EH (cell line): ENCODE results near the gene FLOT2.
"Not testable (repeated sequence)": the region's sequence is repeated elsewhere in the genome, so short reads cannot be mapped to it uniquely, and the experiment has no call there.

Experiments
- DNase-seq: peaks from one replicate; pipeline ENCODE4 v3.0.0-alpha.2; 2015; ENCODE audit warnings: low read depth

The FLOT2 gene

GRCh38 chr17:28916302-28916934, 18.9 kb upstream of the FLOT2 start:
- DNase-seq = peak; percentile 52

DNA sequence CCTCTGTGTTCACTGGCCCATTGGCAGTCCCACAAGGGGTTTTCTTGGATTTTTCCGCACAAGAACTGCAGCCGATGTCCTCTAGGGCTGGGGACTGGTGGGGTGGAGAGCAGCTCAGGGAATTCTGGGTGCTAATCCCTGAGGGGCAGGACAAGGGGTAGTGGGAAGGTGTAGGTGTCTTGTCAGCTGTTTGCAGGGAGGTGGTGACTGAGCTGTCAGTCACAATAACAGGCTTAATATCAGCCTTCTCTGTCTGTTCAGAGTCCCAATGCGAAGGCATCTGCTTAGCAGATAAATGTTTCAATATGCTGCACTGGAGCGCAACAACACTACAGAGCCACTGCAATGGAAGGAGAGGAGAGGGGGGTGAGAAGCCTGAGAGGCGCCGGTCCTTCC, 15.4 kb upstream of the FLOT2 start:
- no peak for DNase-seq

- DNase-seq = no peak
Measured at GRCh38 chr17:28912281-28912937, 14.9 kb upstream of the FLOT2 start.

DNA sequence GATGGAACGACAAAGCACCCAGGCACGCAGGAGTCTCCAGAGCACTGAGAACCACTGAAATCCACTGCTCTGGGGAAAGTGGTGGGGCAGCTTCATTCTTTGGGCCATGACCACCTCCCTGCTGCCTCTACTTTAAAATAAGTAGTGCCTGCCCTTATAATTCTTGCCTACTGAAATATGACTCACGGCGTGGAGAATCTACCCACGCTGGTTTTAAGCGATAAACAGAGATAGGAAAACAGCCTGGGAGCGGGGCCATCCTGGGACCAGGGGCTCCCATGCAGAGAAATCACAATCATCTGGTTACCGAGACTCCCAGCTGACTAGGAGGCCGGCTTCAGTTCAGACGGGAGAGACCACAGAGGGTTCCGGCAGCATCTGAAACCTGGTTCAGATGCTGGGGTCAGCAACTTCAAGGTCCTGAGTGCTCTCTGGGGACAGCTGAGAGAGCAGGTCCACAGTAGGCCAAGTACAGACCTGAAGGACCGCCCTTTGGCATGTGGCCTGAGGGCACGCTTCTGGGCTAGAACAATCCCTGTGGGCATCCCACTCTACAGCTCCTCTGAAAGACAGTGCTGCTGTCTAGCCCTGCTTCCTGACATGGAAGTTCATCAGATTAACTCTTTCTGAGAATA, 14.0 kb upstream of the FLOT2 start:
- DNase-seq = no peak

DNA sequence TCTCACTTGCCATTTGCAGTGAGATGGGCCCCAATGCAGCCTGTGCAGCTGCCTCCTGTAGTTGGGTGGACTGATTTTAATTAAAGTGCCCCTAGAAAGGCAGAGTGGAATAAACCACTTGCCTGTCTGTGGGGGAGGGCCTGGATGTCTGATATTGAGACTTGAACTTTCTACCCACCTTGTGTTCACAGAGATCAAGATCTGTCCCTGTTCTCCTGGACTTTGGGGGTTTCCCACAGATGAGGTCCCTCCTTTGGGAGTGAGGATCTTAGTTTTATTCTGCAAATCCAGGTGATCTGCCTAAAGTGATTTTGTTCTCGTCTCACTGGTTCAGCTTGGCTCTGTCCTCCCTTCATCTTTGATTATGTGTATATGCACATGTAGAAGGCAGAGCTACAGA, 13.0 kb upstream of the FLOT2 start:
- DNase-seq = no peak

DNA sequence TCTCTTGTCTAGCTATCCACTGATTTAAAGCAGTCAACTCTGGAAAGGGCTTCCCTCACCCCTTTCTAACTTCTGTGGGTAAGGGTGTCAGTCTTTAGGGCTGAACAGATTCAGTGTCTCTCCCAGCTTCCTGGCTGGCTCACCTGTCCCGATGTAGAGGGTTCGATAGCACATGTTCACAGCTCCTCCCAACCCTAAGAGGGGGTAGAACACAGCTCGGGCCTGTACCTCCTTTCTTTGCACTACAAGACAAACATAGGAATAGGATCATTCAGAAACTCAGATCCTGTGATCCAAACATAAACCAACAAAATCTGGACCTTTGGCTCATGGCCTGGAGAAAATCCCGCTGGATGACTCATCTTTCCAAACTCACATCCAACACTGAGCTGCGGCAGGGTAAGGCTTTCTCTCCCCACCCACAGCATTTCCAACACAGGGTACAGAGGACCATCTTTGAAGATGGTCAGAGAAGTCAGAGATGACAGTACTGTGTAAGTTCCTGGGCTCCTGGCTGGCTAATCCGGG, 11.2 kb upstream of the FLOT2 start:
- DNase-seq = peak; percentile 83

DNA sequence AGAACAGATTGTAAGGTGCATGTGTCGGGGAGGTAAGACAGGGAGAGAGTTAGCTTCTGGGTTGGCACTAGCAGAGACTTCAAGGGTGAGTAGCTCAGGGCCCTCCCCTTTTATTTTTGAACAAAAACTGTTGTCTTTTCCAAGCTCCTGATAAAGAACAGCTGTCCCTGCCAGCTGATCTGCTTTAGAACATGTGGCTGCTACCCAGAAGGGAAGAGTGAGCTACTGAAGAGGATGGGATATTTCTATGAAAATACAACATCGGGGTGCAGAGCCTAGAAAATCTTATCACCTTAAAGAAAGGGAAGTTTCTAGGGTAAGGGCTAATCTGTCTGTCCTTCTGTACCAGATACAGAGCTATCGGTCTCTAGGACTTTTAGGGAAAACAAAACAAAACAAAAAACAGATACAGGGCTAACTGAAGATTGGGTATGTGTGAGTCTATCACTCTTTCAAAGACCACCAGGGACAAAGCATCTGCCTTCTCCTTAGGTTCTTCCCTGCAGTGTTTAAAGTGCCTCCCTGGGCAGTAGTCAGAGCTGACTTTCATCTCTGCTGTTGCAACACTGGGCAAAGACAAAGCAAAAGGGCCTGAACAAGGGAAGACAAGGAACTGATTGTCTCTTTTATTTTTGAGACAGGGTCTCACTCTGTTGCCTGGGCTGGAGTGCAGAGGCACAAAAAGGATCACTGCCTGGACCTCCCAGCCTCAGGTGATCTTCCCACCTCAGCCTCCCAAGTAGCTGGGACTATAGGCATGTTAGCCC, 10.4 kb upstream of the FLOT2 start:
- DNase-seq = no peak

DNA sequence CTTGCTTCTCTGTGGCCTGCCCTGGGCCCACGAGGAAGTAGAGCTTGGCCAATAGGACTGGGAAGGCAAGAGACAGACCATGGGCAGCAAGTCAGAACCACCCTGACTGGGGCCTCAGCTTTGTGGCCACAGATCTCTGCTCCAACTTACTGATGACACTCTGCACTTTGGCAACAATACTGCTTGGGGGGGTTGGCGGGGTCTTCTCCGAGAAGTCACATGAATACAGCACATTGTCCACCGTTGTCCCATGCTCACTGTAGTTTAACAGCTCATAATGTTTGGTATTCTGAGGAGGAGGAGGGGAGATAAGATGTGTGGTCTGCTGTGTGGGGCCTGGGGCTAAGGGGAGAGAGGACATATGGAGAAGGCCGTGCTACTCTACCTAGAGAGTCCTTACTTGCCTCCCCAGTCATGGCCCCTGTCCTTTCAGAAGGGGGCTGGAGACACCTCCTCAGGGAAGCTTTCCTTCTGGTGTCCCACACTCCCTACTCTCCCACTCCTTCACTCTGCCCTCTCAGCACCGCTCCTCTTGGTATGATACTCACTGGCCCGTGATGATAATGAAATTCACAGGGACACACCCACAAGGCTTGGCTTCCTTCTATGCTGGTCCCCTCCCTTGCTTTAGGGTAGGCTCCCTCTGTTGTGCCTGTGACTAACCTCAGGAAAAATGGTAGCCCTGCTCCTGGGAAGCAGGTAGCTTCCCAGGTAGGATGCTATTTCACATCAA, 9.3 kb upstream of the FLOT2 start:
- DNase-seq = no peak

GRCh38 chr17:28906276-28906675, 8.7 kb upstream of the FLOT2 start:
- DNase-seq = no peak

DNA sequence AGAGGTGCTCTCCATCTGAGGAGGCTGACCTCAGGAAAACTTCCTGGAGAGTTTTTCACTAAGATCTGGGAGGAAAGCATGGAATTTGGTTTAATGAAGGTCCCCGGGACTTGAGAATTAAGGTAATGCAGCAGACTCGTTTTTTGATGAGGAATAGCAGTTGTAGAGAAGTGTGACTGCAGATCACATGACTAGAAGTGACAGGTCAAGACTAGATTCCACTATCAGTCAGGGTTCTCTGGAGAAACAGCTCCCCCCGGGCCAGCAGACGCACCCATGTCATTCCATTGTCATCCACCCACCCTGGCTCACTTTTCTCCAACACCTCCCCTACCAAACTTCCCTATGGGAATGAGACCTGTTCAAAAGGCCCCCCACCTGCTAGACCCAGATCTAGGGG, 7.3 kb upstream of the FLOT2 start:
- DNase-seq = no peak

- DNase-seq = not testable (repeated sequence)
Measured at GRCh38 chr17:28903546-28903841, 6.0 kb upstream of the FLOT2 start.

DNA sequence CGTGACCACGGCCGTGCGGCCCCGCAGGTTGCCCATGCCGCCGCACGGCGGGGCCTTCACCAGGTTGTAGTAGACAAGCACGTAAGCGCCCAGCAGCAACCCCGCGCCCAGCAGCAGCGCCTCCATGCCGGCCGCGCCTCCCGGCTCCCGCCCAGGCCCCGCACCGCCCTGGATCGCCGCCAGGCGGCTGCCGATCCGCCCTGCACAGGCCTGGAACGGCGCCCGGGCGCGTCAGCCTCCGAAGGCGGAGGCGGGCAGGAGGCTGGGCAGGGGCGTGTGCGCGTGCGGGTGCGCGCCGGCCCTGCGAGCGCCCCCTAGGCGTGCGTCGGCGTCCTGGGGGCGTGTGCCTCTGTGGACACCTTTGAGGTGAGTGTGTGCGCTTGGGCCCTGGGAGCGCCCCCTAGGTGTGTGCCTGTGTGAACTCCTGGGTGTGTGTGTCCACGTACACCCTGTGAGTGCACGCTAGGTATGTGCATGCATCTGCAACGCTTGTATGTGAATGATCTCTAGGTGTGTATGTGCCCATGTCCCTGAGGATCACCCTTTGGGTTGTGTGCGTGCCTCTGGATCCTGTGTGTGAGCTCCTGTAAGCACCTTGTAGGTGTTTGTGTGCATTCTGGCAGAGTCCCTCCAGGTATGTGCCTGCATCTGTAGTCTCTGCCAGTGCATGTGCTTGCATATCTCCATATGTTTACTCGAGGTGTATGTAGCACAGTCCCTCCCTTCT, 5.4 kb upstream of the FLOT2 start, which contains the start of gene DHRS13:
Gene DHRS13 (minus strand): TSS at position 261 of the 727 bp plus-strand sequence. CDS start 135 bp downstream, at position 126.
- peak; percentile 85 for DNase-seq

DNA sequence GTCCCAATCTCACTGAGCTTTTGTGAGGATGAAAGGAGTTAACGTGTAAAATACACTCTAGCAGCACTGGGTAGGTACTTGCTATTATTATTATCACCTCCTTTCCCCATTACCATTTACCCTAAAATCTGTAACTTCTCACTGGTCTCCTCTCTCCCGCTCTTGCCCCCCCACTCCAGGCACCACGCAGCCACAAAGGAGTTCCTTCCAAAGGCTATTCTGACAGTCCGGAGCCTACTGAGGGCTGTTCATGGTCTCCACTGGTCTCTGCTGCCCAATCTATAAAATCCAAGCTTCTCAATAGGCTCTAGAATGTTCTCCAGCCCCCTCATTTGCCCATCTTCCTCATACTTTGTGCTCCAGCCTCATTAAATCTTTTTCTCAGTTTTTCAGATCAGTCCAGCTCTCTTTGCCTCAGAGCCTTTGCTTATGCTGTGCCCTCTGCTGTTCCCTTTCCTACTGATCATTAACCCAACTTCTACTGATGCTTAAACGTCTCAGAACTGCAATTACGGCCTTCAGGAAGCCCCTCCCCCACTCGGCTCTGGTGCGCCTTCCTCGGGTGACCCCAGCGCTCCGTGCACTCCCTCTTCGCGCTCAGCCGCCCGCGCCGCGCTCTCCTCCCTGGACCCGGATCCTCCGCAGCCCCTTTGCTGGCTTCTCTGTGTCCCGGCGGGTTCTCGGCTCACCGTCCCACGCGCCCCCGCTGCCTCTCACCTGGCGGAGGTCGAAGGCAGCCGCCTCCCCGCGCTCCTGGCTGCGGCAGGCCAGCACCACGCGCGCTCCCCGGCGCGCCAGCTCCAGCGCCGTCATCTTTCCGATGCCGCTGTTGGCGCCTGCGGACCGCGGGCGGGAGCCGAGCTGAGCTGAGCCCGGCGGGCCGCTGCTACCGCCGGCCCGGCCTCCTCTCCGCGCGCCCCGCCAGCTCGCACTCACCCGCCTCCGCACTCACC, 4.6 kb upstream of the FLOT2 start:
- DNase-seq = peak; percentile 37

DNA sequence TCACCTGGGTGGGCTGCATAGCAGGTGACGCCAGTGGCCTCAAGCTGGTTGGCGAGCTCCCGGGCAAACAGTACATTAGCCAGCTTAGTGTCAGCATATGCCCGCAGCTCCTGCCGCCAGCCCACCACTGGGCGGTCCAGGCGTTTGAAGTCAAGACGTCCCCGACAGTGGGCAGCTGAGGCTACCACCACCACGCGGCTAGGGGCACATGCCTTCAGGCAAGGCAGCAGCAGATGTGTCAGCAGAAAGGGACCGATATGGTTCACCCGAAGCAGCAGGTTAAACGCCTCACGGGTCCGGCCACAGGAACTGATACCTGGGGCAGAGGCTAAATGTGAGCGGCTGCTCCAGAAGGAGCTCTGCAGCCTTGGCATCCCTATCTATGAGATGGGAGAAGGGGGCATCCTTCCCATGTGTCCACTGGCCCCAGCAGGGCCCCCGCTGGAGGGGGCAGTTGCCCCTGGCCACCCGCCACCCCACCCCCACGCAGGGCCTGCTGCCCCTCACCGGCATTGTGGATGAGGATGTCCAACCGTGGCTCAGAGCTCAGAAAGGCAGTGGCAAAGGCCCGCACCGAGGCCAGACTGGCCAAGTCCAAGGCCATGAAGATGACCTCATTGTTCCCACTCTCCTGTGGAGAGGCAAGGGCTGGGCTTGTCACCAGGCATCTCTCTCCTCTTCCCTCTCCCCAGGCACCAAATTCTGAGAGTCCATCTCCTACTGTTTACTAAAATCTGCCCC, 3.6 kb upstream of the FLOT2 start:
- no peak for DNase-seq

- DNase-seq = no peak
Measured at GRCh38 chr17:28899212-28899815, 1.8 kb upstream of the FLOT2 start.

DNA sequence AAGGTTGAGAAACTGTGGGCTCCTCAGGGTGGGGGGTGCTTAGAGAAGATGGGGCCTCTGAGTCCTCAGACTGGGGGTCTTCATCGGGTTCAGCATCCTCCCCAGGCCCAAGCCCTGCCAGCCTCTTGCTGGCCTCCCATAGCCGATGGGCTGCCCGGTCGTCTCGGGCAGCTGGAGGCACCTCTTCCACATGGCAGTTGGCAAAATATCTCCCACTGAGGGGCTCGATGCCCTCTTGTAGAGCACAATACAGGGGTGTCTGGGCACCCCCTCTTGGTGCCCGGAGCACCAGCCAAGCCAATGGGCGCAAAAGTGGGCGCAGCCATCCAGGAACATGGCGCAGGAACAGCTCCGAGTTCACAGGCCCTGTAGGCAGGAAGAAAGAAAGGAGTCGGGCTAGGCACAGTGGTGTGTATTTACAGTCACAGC, 1.0 kb upstream of the FLOT2 start:
- DNase-seq = no peak

DNA sequence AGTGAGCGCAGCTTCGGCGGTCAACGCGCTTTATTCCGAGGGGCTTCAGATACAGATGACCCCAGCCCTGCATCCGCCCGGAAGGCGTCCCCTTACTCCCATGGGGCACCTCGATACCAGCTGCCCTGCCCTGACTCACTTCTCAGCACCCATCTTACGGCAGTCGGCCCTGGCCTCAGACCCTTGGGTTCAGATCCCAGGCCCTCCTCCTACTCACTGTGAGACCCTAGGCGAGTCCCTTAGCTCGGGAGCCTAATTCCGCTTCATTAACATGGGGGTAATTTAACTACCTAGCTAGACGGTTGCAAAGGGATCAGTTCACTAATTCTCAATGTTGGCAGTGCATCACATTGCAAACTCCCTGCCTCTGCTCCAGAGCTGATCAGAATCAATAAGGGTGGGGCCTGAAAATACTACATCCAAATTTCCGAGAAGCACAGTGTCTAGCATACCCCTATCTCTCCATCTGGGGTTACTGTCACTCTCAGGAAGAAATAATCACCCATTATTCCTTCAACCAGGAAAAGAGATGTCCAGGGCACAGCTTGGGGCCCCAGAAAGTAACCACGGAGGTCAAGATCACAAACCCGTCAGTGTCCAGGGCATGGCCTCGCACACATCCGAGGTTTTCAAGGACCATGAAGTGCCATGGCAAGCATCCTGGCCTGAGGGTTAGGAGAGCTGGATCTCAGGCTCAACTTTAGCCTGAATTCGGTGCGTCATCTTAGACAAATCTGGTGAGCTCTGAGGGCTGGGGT, 415 bp upstream of the FLOT2 start:
- no peak for DNase-seq

- DNase-seq = peak; percentile 50
Measured at GRCh38 chr17:28896491-28896883, 1.0 kb downstream of the FLOT2 start.
